LNCAP (cell line): ENCODE measurements around the gene WIPF1.

ENCODE experiments used
- CTCF ChIP-seq: fragments of 450-650 bp; IDR thresholded peaks from 2 replicates; pipeline ENCODE4 v1.5.1; 2017; ENCODE audit warnings: mild to moderate bottlenecking

Gene WIPF1

DNA sequence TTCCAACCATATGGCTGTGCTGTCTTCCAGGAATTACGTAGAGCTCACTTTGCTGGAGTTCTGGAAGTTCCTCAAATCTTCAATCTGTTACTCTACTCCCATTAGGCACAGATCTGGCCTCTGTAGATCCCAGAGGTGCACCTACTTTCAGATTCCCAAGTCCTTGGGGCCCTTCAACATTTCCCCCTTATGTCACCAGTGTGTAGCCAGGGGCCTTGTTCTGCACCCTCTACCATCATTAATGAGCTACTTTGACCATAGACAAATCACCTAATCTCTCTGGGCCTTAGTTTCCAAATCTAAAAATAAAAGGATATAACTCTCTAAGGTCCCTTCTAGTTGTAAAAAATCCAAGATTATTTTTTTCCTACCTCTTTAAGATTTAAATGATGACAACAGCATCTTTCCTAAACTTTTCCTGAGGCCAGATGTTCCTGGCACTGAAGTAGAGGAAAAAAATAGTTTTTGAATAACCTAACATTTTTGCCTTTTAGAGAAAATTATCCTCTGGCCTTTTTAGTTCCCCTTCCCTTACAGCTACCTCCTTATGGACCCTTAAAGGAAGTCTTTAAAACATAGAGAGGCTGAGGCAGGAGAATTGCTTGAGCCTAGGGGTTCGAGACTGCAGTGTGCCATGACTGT is 31.0 kb upstream of the WIPF1 start:
- no peak for TF ChIP-seq CTCF

GRCh38 chr2:174627216-174627615 is 29.6 kb upstream of the WIPF1 start:
- TF ChIP-seq CTCF: no peak

DNA sequence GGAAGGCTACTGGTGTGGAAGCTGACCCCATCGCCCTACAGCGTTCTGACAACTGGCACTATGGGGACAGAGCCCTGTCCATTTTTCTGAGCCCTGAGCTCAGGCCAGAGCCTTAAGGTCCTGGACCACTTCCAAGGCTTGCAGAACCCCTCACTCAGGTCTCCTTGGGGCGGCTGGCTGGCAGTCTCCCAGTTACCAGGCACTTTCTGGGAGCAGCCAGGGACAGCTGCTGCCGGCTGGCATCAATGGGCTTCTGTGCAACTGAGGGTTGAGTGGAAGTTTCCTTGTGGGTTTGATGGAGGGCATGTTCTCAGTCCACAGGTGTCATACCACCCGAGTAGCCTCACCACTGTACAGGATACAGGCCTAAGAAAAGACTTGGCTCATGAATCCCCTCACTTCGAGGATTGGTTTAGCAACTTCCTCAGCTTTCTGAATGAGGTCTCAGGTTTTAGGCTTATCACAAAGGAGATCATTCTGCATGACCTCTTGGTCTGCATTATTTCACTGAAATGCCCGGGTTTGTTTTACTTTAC is 27.4 kb upstream of the WIPF1 start:
- no peak for TF ChIP-seq CTCF

GRCh38 chr2:174623690-174624089 is 26.1 kb upstream of the WIPF1 start:
- TF ChIP-seq CTCF: no peak

DNA sequence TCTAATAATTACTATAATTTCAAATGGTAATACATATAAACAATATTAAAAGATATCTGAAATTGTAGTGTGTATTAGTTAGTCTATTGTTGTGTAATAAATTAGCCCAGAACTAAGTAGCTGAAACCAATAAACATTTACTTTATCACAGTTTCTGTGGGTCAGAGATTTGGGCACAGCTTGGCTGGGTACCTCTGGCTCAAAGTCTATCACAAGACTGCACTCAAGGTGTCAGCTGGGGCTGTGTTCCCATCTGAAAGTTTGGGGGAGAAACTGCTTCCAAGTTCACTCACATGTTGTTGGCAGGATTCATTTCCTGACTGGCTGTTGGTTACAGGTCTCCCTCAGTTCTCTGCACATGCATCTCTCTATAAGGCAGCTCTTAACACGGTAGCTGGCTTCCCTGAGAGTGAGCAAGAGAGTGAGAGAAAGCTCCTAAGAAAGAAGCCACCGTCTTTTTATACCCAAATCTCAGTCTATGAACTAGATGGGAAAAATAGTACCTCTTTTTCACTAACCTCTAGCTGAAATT is 25.6 kb upstream of the WIPF1 start:
- no peak for TF ChIP-seq CTCF

DNA sequence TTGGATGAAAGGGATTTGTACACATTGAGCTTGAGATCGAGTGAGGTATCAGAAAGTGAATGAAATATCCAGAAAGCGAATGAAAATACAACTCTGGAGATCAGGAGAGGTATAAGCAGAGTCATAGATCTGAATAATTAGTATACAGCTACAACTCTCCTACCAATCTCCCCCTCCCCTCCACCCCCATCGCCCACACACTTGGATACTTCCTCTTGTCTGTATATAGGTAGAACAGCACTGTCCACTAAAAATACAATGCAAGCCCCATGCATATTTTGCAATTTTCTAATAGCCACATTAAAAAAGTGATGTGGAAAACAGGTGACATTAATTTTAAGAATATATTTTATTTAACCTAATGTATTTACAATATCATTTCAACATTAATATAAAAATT is 23.7 kb upstream of the WIPF1 start:
- TF ChIP-seq CTCF: no peak

DNA sequence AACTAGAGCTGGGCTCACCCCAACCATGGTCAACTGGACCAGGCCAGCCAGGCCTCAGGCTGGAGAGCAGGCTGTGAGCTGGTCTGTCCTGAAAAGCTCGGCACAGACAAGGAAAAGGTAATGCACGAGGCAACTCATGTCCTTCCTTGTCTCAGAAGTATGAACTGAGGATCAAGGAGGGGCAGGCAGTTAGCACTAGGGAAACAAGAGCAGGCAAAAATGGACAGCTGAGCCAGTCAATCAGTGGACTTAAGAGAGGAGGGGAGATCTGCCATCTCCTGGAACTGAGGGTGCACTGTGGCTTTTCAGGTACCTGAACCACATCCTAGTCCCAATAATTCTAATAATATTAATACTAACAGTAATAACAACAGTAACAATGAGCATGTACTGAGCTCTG is 20.6 kb upstream of the WIPF1 start:
- TF ChIP-seq CTCF: no peak
